OCI-LY3 (cell line): Measurements from ENCODE around the gene PKD1L1.

Source experiments
- H2AFZ ChIP-seq: fragments of 200-600, 300-600 bp; shearing (Covaris generic); 2 replicates; pipeline ENCODE4 v1.6.0; 2014; ENCODE audit warnings: antibody characterized with exemption, low read depth, low read length
- H3K27ac ChIP-seq: fragments of 200-600, 300-600 bp; sonication (generic); 2 replicates; pipeline ENCODE4 v1.5.1; 2014; ENCODE audit warnings: mild to moderate bottlenecking, low read length, moderate library complexity, mixed read lengths
- H3K27me3 ChIP-seq: fragments of 200-600, 300-600 bp; sonication (generic); 2 replicates; pipeline ENCODE4 v1.6.1; 2014; ENCODE audit warnings: low read depth, low read length, mixed read lengths
- H3K36me3 ChIP-seq: fragments of 200-600, 300-600 bp; sonication (generic); replicated peaks from 2 replicates; pipeline ENCODE3; 2014; ENCODE audit warnings: low read depth, low read length, mixed read lengths
- H3K4me1 ChIP-seq: fragments of 300-600, 200-600 bp; sonication (generic); 2 replicates; pipeline ENCODE4 v1.6.1; 2014; ENCODE audit warnings: low read length, mixed read lengths
- H3K4me2 ChIP-seq: fragments of 200-600, 300-600 bp; sonication (generic); 2 replicates; pipeline ENCODE4 v1.6.1; 2014; ENCODE audit warnings: low read length, mixed read lengths
- H3K4me3 ChIP-seq: fragments of 300-600, 200-600 bp; sonication (generic); 2 replicates; pipeline ENCODE4 v1.5.1; 2014; ENCODE audit warnings: antibody characterized with exemption, mild to moderate bottlenecking, low read length, moderate library complexity
- H3K79me2 ChIP-seq: fragments of 300-600, 200-600 bp; shearing (Covaris generic); 2 replicates; pipeline ENCODE4 v1.6.1; 2014; ENCODE audit warnings: mild to moderate bottlenecking, low read length, mixed read lengths
- H3K9ac ChIP-seq: fragments of 300-600, 200-600 bp; shearing (Covaris generic); 2 replicates; pipeline ENCODE4 v1.6.0; 2014; ENCODE audit warnings: mild to moderate bottlenecking, low read length, moderate library complexity
- H3K9me3 ChIP-seq: fragments of 200-600, 300-600 bp; shearing (Covaris generic); 2 replicates; pipeline ENCODE4 v1.6.1; 2014; ENCODE audit warnings: low read length, mixed read lengths; ENCODE audit not compliant: insufficient read depth
- H4K20me1 ChIP-seq: fragments of 200-600, 300-600 bp; sonication (generic); 2 replicates; pipeline ENCODE4 v1.6.1; 2016; ENCODE audit warnings: low read length, mixed read lengths; ENCODE audit not compliant: insufficient read depth
- EZH2phosphoT487 ChIP-seq: fragments of 200-600 bp; shearing (Covaris generic); IDR thresholded peaks from 2 replicates; pipeline ENCODE4 v1.6.1; 2018; ENCODE audit warnings: antibody characterized with exemption, mixed run types, low read depth
- TF ChIP-seq, protein P1 (sequence below): fragments of 200-600, 300-600 bp; sonication (generic); IDR thresholded peaks from 2 replicates; pipeline ENCODE4 v1.5.1; 2014; ENCODE audit warnings: antibody characterized with exemption, low read length, low read depth

PKD1L1 gene

DNA sequence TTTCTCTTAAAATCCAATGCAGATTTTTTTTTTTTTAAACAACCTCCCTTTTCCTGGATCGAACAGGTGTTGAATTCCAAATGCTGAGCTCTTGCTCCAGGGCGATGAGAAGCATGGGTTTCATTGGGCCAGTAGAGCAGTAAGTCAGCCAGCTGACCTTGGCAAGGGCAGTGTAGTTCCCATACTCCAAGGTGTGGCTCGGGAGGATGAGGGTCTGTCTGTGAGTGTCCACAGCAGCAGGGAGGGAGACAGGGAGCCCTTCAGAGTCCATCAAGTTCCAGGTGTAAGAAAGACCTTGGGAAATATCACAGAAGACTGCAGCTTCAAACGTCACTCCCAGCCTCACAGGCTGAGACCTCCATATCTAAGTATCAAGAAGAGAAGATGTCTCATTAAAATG is 50.4 kb downstream of the PKD1L1 start:
- Histone ChIP-seq H2AFZ (no peak overlapping the region), H3K27me3 (peaks cover 36% of the 10 kb centered on the region), H3K4me3 (no peak overlapping the region), H3K4me2 (no peak overlapping the region), H3K9me3 (no peaks in the 10 kb centered on the region), H3K4me1 (no peaks in the 10 kb centered on the region), H3K27ac (no peak overlapping the region), H3K9ac (no peak overlapping the region), H3K36me3 (no peaks in the 10 kb centered on the region), H3K79me2 (no peaks in the 10 kb centered on the region), H4K20me1 (no peaks in the 10 kb centered on the region)
- TF ChIP-seq EZH2phosphoT487, result no peak
- TF ChIP-seq, protein P1, sequence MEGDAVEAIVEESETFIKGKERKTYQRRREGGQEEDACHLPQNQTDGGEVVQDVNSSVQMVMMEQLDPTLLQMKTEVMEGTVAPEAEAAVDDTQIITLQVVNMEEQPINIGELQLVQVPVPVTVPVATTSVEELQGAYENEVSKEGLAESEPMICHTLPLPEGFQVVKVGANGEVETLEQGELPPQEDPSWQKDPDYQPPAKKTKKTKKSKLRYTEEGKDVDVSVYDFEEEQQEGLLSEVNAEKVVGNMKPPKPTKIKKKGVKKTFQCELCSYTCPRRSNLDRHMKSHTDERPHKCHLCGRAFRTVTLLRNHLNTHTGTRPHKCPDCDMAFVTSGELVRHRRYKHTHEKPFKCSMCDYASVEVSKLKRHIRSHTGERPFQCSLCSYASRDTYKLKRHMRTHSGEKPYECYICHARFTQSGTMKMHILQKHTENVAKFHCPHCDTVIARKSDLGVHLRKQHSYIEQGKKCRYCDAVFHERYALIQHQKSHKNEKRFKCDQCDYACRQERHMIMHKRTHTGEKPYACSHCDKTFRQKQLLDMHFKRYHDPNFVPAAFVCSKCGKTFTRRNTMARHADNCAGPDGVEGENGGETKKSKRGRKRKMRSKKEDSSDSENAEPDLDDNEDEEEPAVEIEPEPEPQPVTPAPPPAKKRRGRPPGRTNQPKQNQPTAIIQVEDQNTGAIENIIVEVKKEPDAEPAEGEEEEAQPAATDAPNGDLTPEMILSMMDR, result no peak

DNA sequence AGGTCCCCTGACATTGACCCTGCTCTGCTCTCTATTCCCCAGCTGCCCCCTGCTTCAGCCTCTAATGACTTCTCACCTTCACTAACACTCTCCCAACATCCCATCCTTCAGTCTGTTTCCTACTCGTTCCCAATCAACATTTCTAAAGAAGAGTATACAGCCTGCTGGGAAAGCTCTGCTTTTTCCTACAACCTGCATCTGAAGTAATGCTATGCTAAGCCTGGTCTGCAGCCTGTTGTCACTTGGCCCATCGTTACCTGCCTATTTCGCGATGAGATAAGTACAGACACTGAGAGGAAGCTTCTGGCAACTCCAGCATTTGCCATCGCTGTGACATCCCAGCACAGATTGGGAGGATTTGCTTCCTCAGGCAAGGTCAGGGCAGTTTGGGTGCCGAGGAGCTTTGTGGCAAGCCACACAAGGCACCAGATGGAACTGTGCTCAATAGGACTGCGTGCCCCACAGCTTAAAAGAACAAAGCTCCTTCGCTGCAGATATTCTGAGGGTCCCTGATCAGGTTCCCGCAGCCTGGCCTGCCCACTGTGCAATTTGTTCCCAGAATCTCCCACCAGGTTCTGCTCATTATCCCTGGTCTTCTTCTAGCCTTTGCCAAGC is 51.4 kb downstream of the PKD1L1 start:
- Histone ChIP-seq H3K36me3 (no peaks in the 10 kb centered on the region), H3K4me1 (no peaks in the 10 kb centered on the region), H2AFZ (no peak overlapping the region), H3K79me2 (no peaks in the 10 kb centered on the region), H3K9ac (no peak overlapping the region), H4K20me1 (no peaks in the 10 kb centered on the region), H3K27me3 (peaks cover 41% of the 10 kb centered on the region), H3K9me3 (no peaks in the 10 kb centered on the region), H3K27ac (no peak overlapping the region), H3K4me2 (no peak overlapping the region), H3K4me3 (no peak overlapping the region)
- TF ChIP-seq, protein P1, result no peak
- TF ChIP-seq EZH2phosphoT487, result no peak

DNA sequence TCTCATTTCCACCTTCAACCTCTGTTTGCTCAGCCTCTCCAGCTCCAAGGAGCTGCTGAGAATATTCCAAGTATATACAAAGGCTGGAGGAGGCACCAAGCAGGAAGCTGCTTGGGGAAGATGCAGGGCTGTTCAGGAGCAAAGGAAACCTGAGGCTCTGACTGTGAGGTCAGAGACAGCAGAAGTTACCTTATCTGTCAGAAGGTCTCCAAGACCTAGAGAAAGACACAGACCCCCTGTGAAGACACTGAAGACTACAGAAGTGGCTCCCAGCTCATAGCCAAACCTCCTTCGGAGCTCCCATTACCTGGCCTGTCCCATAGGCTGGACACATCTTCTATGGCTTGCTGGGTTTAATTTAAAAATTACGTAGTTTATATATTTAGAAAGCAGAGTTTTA is 53.2 kb downstream of the PKD1L1 start:
- Histone ChIP-seq H3K27me3 (peaks cover 51% of the 10 kb centered on the region), H3K4me1 (no peaks in the 10 kb centered on the region), H3K4me2 (no peak overlapping the region), H3K36me3 (no peaks in the 10 kb centered on the region), H3K9ac (no peak overlapping the region), H3K79me2 (no peaks in the 10 kb centered on the region), H3K27ac (no peak overlapping the region), H4K20me1 (no peaks in the 10 kb centered on the region), H2AFZ (no peak overlapping the region), H3K9me3 (no peaks in the 10 kb centered on the region), H3K4me3 (no peak overlapping the region)
- TF ChIP-seq EZH2phosphoT487, result no peak
- TF ChIP-seq, protein P1, result no peak

DNA sequence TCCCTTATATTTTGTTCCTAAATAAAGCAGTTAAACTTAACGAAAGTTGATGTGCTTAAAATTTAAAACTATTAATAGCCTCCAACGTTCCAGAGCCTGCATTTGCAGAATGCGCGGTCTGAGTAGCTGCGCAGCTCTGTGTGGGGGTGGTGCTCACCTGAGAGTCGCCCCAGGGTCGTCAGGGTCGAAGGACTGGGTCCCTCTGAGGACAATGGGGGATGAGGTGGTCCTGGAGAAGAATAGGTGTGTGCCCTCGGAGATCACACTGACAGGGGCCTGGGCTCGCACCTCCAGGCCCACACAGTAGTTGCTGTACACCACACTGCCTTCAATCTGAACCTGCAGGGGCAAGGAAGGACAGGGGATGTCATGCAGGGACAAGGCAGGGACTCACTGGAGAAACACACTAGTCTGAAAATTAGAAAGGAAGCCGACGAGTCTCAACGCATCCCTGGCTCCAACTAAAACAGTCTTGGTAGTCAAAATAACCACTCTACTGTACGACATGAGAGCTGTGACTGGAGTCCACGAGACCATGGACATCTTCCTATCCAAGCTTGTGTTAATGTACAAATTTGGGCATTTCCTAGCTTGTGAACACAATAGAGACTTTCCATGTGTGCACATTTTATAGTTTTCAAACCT is 54.4 kb downstream of the PKD1L1 start:
- H3K27me3 ChIP-seq, result peaks cover 51% of the 10 kb centered on the region
- no peaks in the 10 kb centered on the region for H3K9me3 ChIP-seq
- no peak for TF ChIP-seq EZH2phosphoT487
- TF ChIP-seq, protein P1, result no peak
- H3K79me2 ChIP-seq, result no peaks in the 10 kb centered on the region
- H3K27ac ChIP-seq, result no peak overlapping the region
- H2AFZ ChIP-seq, result no peak overlapping the region
- no peaks in the 10 kb centered on the region for H3K36me3 ChIP-seq
- no peaks in the 10 kb centered on the region for H3K4me1 ChIP-seq
- no peak overlapping the region for H3K9ac ChIP-seq
- no peak overlapping the region for H3K4me3 ChIP-seq
- H4K20me1 ChIP-seq, result no peaks in the 10 kb centered on the region
- no peak overlapping the region for H3K4me2 ChIP-seq
